ENCODE data around the gene TRPC1. TPM values are rescaled to one million over a fixed set of nuclear protein-coding genes. Genes with fewer than 3 reads are reported as not detected.

Gene TRPC1
- total RNA-seq, 2 donors from 2014 or later: 1.8 to 2.2 TPM

DNA sequence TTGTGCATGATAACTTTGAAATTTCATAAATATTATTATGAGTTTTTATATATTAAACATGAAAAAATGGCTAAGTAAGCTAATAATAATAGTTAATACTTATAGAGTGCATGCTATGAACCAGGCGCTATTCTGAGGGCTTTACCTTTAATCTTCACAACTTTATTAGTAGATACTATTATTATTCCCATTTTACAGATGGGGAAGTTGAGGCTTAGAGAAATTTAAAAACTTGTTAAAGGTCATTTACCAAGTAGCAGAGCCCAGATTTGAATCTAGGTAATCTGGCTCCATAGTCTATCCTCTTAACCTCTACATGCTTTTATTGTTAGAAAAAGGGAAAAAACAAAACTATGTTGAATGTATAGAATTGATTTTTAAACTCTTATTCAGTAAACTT is 60.4 kb downstream of the TRPC1 start:
- no peak for DNase-seq
- Histone ChIP-seq H3K36me3 (no peaks in the 10 kb centered on the region), H3K9me3 (no peaks in the 10 kb centered on the region), H3K27ac (no peak overlapping the region), H3K4me3 (no peak overlapping the region), H3K9ac (ENCODE audit: low read depth in 2 of 2, low read length in 2 of 2) (no peak overlapping the region), H3K4me1 (no peaks in the 10 kb centered on the region), H3K27me3 (no peaks in the 10 kb centered on the region)
- no peak for TF ChIP-seq CTCF (IDR thresholded peaks at IDR 0.05)
- intact Hi-C loops (cut with DNase I): no loop called here

DNA sequence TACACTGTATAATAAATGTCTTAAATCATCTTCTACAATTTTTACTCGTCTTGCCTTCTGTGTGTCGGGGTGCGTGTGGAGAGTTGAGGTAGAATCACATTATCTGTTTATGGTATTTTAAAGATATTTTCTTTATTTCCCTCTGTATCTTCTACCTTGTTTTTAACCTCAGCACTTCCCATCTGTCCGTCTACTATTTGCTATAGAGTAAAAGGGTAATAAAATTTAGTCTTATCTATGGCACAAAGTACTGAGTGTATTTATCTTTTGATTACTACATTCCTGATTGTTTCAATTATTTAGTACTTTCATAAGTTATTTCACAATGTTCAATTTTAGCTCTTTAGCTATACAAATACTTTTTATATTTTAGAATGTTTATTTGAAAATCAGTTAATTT is 62.2 kb downstream of the TRPC1 start:
- no peaks in the 10 kb centered on the region for H3K27me3 ChIP-seq
- H3K9me3 ChIP-seq: no peaks in the 10 kb centered on the region
- H3K4me1 ChIP-seq: no peaks in the 10 kb centered on the region
- no peak overlapping the region for H3K9ac ChIP-seq (ENCODE audit: low read depth in 2 of 2, low read length in 2 of 2)
- intact Hi-C loops (cut with DNase I): no loop called here
- DNase-seq: no peak
- no peak for TF ChIP-seq CTCF (IDR thresholded peaks at IDR 0.05)
- H3K4me3 ChIP-seq: no peak overlapping the region
- H3K36me3 ChIP-seq: no peaks in the 10 kb centered on the region
- no peak overlapping the region for H3K27ac ChIP-seq

DNA sequence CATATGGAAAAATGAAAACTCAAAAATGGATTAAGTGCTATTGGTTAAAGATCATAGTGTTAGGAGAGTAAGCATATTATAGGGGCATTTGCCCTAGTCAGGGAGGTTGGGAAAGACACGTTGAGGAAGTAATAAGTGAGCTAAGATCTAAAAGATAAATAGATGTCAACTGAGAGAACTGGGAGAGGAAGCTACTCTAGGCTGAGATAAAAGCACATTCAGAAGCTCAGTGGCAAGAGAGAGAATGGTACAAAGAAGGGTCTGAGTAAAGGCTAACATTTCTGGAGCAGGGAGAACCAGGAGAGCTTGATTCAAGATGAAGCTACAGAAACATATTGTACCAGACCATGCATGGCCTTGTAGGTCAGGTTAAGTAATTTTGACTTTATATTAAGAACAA is 63.9 kb downstream of the TRPC1 start:
- Histone ChIP-seq H3K27me3 (no peaks in the 10 kb centered on the region), H3K27ac (no peak overlapping the region), H3K36me3 (no peaks in the 10 kb centered on the region), H3K4me3 (no peak overlapping the region), H3K9me3 (no peaks in the 10 kb centered on the region), H3K9ac (ENCODE audit: low read depth in 2 of 2, low read length in 2 of 2) (no peak overlapping the region), H3K4me1 (no peaks in the 10 kb centered on the region)
- DNase-seq: no peak
- TF ChIP-seq CTCF (IDR thresholded peaks at IDR 0.05): no peak
- intact Hi-C loops (cut with DNase I): no loop called here

GRCh38 chr3:142794508-142794907 is 70.7 kb downstream of the TRPC1 start:
- no peak overlapping the region for H3K27ac ChIP-seq
- H3K4me1 ChIP-seq: no peaks in the 10 kb centered on the region
- no peak overlapping the region for H3K4me3 ChIP-seq
- no peaks in the 10 kb centered on the region for H3K27me3 ChIP-seq
- H3K9me3 ChIP-seq: no peaks in the 10 kb centered on the region
- H3K9ac ChIP-seq (ENCODE audit: low read depth in 2 of 2, low read length in 2 of 2): no peak overlapping the region
- no peak for TF ChIP-seq CTCF (IDR thresholded peaks at IDR 0.05)
- intact Hi-C loops (cut with DNase I): no loop called here
- no peak for DNase-seq
- H3K36me3 ChIP-seq: no peaks in the 10 kb centered on the region

DNA sequence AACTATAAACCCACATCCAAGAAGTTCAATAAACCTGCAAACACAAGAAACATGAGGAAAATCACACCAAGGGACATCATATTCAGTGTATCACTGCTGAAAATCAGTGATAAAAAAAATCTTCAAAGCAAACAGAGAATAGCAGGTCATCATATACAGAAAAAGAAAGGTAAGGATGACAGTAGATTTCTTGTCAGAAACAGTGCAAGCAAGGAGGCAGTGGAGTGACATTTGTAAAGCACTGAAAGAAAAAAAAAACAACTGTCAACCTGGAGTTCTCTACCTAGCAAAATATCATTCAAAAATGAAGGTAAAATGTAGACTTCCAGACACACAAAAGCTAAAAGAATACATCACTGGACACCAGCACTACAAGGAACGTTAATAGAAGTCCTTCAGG is 71.5 kb downstream of the TRPC1 start:
- H3K27ac ChIP-seq: no peak overlapping the region
- intact Hi-C loops (cut with DNase I): no loop called here
- TF ChIP-seq CTCF (IDR thresholded peaks at IDR 0.05): no peak

GRCh38 chr3:142796823-142797222 is 73.0 kb downstream of the TRPC1 start:
- no peaks in the 10 kb centered on the region for H3K27me3 ChIP-seq
- no peak for DNase-seq
- intact Hi-C loops (cut with DNase I): no loop called here
- no peak overlapping the region for H3K4me3 ChIP-seq
- no peak overlapping the region for H3K9ac ChIP-seq (ENCODE audit: low read depth in 2 of 2, low read length in 2 of 2)
- H3K9me3 ChIP-seq: no peaks in the 10 kb centered on the region
- H3K4me1 ChIP-seq: no peaks in the 10 kb centered on the region
- TF ChIP-seq CTCF (IDR thresholded peaks at IDR 0.05): no peak
- H3K27ac ChIP-seq: no peak overlapping the region
- H3K36me3 ChIP-seq: no peaks in the 10 kb centered on the region

More for the DNA sequence above, 71.5 kb downstream of the TRPC1 start:
- Histone ChIP-seq H3K9ac (ENCODE audit: low read depth in 2 of 2, low read length in 2 of 2) (no peak overlapping the region), H3K36me3 (no peaks in the 10 kb centered on the region), H3K4me1 (no peaks in the 10 kb centered on the region), H3K4me3 (no peak overlapping the region), H3K9me3 (no peaks in the 10 kb centered on the region), H3K27me3 (no peaks in the 10 kb centered on the region)
- no peak for DNase-seq
